AG04449 (cell line): ENCODE data around the gene GABBR2.
A peak's percentile ranks its signal among the peaks of the same experiment; 100 is the strongest.
"Not testable (repeated sequence)": the region's sequence is repeated elsewhere in the genome, so short reads cannot be mapped to it uniquely, and the experiment has no call there.

ENCODE experiments used
- CTCF ChIA-PET: fragments of 350-600 bp; formaldehyde crosslinking; extraction: SDS; loops from one replicate; lab custom pipeline; 2021; ENCODE audit warnings: antibody characterized with exemption; lab: Yijun Ruan, JAX
- POLR2A ChIA-PET: fragments of 400-600, 350-600 bp; formaldehyde crosslinking; extraction: SDS; loops from one replicate; lab custom pipeline; 2020; ENCODE audit warnings: antibody characterized with exemption, inconsistent platforms; lab: Yijun Ruan, JAX
- DNase-seq: peaks from one replicate; pipeline ENCODE4 v3.0.0-alpha.2; 2010; ENCODE audit warnings: low read depth, low spot score
- H3K4me3 ChIP-seq: 2 replicates; pipeline ENCODE4 v1.5.1; 2011; ENCODE audit warnings: low read depth, mild to moderate bottlenecking, control low read depth, low read length
- TF ChIP-seq, protein P1 (sequence below): IDR thresholded peaks from one replicate; pipeline ENCODE4 v1.5.1; 2011; ENCODE audit warnings: mild to moderate bottlenecking, moderate library complexity, low read length, control low read depth, inconsistent platforms; ENCODE audit not compliant: insufficient read depth; ENCODE audit errors: missing control alignments

Gene GABBR2

DNA sequence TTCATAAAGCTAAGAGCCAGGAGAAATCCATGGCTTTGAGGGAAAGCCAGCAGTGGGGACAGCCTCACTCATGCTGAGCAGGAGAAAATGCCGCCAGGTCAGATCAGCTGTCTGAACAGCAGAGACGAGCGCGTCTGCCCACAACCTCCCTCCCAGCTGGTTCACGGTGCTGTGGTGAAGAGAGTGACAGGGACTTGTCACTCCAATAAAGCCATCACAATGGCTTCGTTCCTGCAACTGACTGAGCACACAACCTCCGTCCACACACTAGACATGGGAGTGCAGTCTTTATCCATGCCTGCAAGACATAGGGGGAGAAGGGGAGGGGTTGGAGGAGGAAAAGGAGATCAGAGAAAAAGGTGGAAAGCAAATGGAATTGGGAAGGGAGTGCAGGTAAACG is 206.9 kb downstream of the GABBR2 start:
- ChIA-PET CTCF (no interaction called here), POLR2A (interaction anchor here (1.9 kb wide), 1 partner anchor 13 kb away, joined by 10 read pairs; no protein-coding TSS in a partner anchor)
- TF ChIP-seq, protein P1, sequence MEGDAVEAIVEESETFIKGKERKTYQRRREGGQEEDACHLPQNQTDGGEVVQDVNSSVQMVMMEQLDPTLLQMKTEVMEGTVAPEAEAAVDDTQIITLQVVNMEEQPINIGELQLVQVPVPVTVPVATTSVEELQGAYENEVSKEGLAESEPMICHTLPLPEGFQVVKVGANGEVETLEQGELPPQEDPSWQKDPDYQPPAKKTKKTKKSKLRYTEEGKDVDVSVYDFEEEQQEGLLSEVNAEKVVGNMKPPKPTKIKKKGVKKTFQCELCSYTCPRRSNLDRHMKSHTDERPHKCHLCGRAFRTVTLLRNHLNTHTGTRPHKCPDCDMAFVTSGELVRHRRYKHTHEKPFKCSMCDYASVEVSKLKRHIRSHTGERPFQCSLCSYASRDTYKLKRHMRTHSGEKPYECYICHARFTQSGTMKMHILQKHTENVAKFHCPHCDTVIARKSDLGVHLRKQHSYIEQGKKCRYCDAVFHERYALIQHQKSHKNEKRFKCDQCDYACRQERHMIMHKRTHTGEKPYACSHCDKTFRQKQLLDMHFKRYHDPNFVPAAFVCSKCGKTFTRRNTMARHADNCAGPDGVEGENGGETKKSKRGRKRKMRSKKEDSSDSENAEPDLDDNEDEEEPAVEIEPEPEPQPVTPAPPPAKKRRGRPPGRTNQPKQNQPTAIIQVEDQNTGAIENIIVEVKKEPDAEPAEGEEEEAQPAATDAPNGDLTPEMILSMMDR, result no peak
- no peak overlapping the region for H3K4me3 ChIP-seq
- DNase-seq, result no peak

DNA sequence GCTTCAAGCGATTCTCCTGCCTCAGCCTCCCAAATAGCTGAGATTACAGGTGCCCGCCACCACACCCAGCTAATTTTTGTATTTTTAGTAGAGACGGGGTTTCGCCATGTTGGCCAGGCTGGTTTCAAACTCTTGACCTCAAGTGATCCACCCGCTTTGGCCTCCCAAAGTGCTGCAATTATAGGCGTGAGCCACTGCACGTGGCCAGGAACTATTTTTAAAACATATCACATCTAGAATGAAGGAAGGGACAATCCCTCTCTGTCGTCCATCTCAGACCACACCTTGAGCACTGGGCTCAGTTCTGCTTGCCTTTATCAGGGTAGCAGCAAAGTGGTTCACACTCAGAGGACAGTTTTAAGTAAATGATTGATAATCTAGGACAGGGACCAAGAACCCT is 207.5 kb downstream of the GABBR2 start:
- CTCF ChIA-PET, DNase-seq, POLR2A ChIA-PET, H3K4me3 ChIP-seq: not testable (repeated sequence)

DNA sequence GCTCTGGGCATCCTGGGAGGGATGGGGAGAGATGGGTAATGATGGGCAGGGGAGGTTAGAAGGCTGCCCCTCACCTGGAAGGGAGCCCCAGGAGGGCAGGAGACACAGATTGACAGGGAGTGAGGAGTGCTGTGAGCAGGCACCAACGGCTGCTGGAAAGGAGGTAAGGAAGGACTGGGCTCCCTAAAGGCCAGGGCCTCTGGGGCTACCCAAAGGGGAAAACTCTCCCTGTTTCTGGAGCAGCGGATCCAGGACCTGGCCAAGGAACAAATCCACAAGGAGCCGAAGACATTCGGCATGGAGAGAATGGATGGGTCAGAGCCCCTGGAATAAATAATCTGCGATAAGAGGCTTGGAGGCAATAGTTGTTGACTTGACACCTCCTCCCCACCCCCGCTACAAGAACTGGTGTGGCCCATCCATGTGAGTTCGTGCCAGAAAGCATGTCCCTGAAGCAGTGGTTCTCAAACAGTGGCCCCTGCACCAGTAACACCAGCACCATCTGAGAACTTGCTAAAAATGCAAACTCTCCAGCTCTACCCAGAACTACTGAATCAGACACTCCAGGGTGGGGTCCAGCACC is 208.3 kb downstream of the GABBR2 start:
- no peak for DNase-seq
- POLR2A ChIA-PET, result no interaction called here

DNA sequence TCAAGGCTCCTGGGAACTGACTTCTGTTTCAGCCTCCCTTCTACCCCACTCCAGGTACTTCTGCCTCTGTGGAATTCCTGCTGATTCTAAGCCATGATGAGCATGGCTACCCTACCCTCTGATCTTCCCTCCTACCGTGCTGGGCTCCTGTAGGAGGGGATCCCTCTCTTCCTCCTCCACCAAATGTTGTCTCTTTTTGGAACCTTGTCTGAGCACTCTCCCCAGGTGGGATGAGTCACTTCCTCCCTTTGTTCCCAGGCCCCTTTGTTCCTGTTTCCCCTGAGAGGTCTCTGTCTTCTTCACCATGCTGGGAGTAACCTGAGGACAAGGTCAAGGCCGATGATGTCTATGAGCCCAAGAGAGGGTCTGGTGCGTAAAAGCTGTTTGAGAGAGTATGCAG is 213.2 kb downstream of the GABBR2 start:
- ChIA-PET CTCF (no interaction called here), POLR2A (no interaction called here)
- TF ChIP-seq, protein P1, result no peak
- no peak overlapping the region for H3K4me3 ChIP-seq
- no peak for DNase-seq

More for the DNA sequence above, 208.3 kb downstream of the GABBR2 start:
- CTCF ChIA-PET, result no interaction called here
- TF ChIP-seq, protein P1, result no peak
- H3K4me3 ChIP-seq, result no peak overlapping the region

DNA sequence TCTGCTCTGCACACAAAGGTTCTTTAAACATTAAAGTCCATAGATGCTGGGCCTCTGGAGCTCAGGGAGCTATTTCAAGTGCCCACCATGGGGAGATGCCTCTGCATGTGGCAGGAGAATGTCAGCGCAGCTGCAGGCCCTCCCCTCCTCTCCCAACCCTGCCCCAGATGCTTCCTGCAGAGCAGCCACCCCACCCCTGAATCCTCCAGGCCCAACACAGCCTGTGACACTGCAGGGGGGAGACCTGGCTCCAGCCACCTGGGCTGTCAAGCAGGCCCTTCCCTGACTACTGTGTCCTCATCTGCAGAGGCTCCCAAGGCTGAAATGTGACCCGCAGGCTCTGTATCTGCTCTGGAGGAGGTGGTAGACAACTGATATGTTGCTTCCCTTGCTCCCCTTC is 213.9 kb downstream of the GABBR2 start:
- H3K4me3 ChIP-seq, result no peak overlapping the region
- POLR2A ChIA-PET, result no interaction called here
- CTCF ChIA-PET, result no interaction called here
- DNase-seq, result no peak
- TF ChIP-seq, protein P1, result no peak

DNA sequence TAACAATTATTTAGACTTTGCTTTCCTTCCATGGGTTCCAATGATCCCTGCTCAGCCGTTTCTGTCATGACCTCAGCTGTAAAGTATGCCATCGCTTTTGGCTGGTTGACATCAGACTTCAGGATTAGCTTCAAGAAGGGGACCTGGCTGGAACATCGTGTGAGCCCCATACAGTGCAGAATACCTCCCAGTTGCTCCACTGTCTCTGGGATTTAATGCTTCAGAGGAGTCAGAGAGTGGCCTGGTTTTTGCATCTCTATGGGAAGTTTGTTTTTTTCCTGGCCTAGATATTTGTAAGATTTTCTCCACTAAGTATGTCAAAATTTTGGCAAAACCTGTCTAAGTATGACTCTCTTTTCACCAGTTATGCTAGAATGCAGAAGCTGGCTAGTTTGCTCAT is 216.9 kb downstream of the GABBR2 start:
- TF ChIP-seq, protein P1, result no peak
- peak; percentile 24 for DNase-seq
- ChIA-PET POLR2A (no interaction called here), CTCF (interaction anchor here (1.0 to 2.8 kb wide), 5 partner anchors 9 to 569 kb away, joined by 3 to 8 read pairs (median 4); partner anchors contain the start of gene TRMO)
- H3K4me3 ChIP-seq, result no peak overlapping the region

DNA sequence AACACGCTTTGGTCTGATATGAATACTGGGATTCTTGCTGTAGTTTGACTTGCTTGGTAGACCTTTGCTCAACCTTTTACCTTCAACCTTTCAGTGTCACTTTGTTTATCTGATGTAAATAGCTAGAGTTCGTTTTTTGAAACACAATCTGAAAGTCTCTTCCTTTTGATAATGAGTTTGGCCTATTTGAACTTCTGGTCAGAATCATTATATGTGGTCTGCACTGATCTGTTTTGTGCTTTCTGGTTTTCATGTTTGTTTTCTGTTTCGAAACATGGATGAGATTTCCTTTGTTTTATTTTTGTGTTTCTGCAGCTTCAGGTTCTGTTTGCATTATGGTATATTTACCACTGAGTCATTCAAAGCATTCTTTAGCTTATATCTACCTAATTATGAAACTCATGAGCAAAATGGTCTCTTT is 217.5 kb downstream of the GABBR2 start:
- ChIA-PET POLR2A (no interaction called here), CTCF (interaction anchor here (1.1 to 2.8 kb wide), 3 partner anchors 8 to 285 kb away, joined by 3 to 8 read pairs (median 6); no protein-coding TSS in a partner anchor)

More for the DNA sequence above, 217.5 kb downstream of the GABBR2 start:
- H3K4me3 ChIP-seq, result no peak overlapping the region
- TF ChIP-seq, protein P1, result no peak
- no peak for DNase-seq
